Adrenal gland (tissue), 5 donors: ENCODE data around the gene ZNF776.

ENCODE experiments used
- POLR2A ChIP-seq, 2 donors: fragments of 450-650 bp; IDR thresholded peaks; one replicate each; pipeline ENCODE4 v1.6.1; 2017; ENCODE audit warnings: antibody characterized with exemption in 2 of 2, mild to moderate bottlenecking in 2 of 2, moderate library complexity in 1 of 2
- TF ChIP-seq, protein P1 (sequence below), 6 experiments: fragments of 450-650 bp in 4 of 6; fragments of 200-600 bp in 2 of 6; sonication (generic) in 1 of 6; IDR thresholded peaks; 1 replicate in 5 of 6; 2 replicates in 1 of 6; pipeline versions ENCODE4 v1.5.1 to v1.8.0; 2016 to 2021; ENCODE audit warnings: antibody characterized with exemption in 6 of 6, mild to moderate bottlenecking in 2 of 6, moderate library complexity in 1 of 6
- donor health status: DM: no; HTN: no; CAD: no.

- TF ChIP-seq, protein P1, sequence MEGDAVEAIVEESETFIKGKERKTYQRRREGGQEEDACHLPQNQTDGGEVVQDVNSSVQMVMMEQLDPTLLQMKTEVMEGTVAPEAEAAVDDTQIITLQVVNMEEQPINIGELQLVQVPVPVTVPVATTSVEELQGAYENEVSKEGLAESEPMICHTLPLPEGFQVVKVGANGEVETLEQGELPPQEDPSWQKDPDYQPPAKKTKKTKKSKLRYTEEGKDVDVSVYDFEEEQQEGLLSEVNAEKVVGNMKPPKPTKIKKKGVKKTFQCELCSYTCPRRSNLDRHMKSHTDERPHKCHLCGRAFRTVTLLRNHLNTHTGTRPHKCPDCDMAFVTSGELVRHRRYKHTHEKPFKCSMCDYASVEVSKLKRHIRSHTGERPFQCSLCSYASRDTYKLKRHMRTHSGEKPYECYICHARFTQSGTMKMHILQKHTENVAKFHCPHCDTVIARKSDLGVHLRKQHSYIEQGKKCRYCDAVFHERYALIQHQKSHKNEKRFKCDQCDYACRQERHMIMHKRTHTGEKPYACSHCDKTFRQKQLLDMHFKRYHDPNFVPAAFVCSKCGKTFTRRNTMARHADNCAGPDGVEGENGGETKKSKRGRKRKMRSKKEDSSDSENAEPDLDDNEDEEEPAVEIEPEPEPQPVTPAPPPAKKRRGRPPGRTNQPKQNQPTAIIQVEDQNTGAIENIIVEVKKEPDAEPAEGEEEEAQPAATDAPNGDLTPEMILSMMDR (IDR thresholded peaks at IDR 0.05): no peak
- TF ChIP-seq POLR2A (IDR thresholded peaks at IDR 0.05): no peak
Observed at GRCh38 chr19:57706346-57706745, 40.3 kb upstream of the ZNF776 start.
